Panc1 (cell line): ENCODE data around the gene EFTUD2. TPM values are rescaled to one million over a fixed set of nuclear protein-coding genes. Genes with fewer than 3 reads are reported as not detected.

Source experiments
- ATAC-seq: fragments of 200-7000 bp; cut with Tn5 transposase; 2 replicates; pipeline ENCODE4 v1.9.1; 2020; ENCODE audit warnings: mild to moderate bottlenecking, moderate library complexity
- BruUV-seq: library from RNA; stranded (reverse); fragments of 400-500 nt; replicated peaks from 2 replicates; lab custom pipeline; 2021; lab: Mats Ljungman, UMichigan
- CTCF ChIA-PET: fragments of 300-600 bp; sonication (Branson Sonifier 250); formaldehyde crosslinking; loops from one replicate; lab custom pipeline; 2022; ENCODE audit warnings: antibody characterized with exemption; lab: Charles Lee
- POLR2A ChIA-PET: fragments of 300-600 bp; sonication (Branson Sonifier 250); formaldehyde crosslinking; loops from one replicate; lab custom pipeline; 2022; ENCODE audit warnings: antibody characterized with exemption; lab: Charles Lee
- DNase-seq: peaks from one replicate; pipeline ENCODE4 v3.0.0-alpha.2; 2010; ENCODE audit warnings: low read depth, low spot score
- H3K27ac ChIP-seq: 2 replicates; pipeline ENCODE4 v1.5.1; 2011; ENCODE audit warnings: mild to moderate bottlenecking, low read length, inconsistent platforms
- H3K27me3 ChIP-seq: fragments of 200-500 bp; sonication (Bioruptor generic); 2 replicates; pipeline ENCODE4 v1.6.0; 2014; ENCODE audit warnings: low read length, inconsistent platforms; ENCODE audit not compliant: control insufficient read depth, insufficient read depth
- H3K36me3 ChIP-seq: fragments of 200-500 bp; sonication (Bioruptor generic); 2 replicates; pipeline ENCODE4 v1.5.1; 2014; ENCODE audit warnings: inconsistent platforms, mild to moderate bottlenecking, low read length, moderate library complexity; ENCODE audit not compliant: control insufficient read depth, insufficient read depth
- H3K4me1 ChIP-seq: 2 replicates; pipeline ENCODE4 v1.5.1; 2011; ENCODE audit warnings: inconsistent platforms, mild to moderate bottlenecking, low read length, moderate library complexity; ENCODE audit not compliant: control insufficient read depth, insufficient read depth
- H3K4me3 ChIP-seq, 2 experiments: 2 replicates each; pipeline ENCODE4 v1.5.1; 2011 to 2012; ENCODE audit warnings: low read depth in 2 of 2, low read length in 2 of 2, mild to moderate bottlenecking in 2 of 2, inconsistent platforms in 1 of 2, moderate library complexity in 1 of 2
- H3K9me3 ChIP-seq: fragments of 200-500 bp; sonication (Bioruptor generic); 2 replicates; pipeline ENCODE4 v1.5.1; 2014; ENCODE audit warnings: low read depth, mild to moderate bottlenecking, inconsistent platforms, low read length, moderate library complexity; ENCODE audit not compliant: control insufficient read depth, insufficient read depth
- POLR2AphosphoS5 ChIP-seq: IDR thresholded peaks from 2 replicates; pipeline ENCODE4 v1.6.1; 2012; ENCODE audit warnings: mild to moderate bottlenecking, low read depth, low read length, moderate library complexity
- SIN3A ChIP-seq: IDR thresholded peaks from 2 replicates; pipeline ENCODE4 v1.6.1; 2012; ENCODE audit warnings: low read depth, mild to moderate bottlenecking, low read length, moderate library complexity, borderline replicate concordance; ENCODE audit not compliant: insufficient read depth
- TCF7L2 ChIP-seq: IDR thresholded peaks from 2 replicates; pipeline ENCODE4 v1.6.1; 2011; ENCODE audit warnings: mild to moderate bottlenecking, low read depth, low read length, inconsistent platforms
- in situ Hi-C: cut with HindIII; loops from 2 replicates; pipeline ENCODE4 v1.10.0; 2016; ENCODE audit warnings: low sequenced_read_pairs, low pct_unique_long_range_greater_than_20kb
- intact Hi-C: fragments of 100-400 bp; cut with micrococcal nuclease; formaldehyde crosslinking; loops from one replicate; pipeline ENCODE4 v1.10.0; 2022; ENCODE audit not compliant: unreplicated experiment
- total RNA-seq: library from RNA; stranded (reverse); gene quantifications from one replicate; pipeline ENCODE4 v1.2.1, GENCODE V29; 2021; ENCODE audit not compliant: unreplicated experiment
- TF ChIP-seq, protein P1 (sequence below), 2 experiments: IDR thresholded peaks; 2 replicates each; pipeline ENCODE4 v1.6.1; 2011 to 2012; ENCODE audit warnings: low read depth in 2 of 2, control low read depth in 1 of 2, low read length in 1 of 2, mild to moderate bottlenecking in 1 of 2, moderate library complexity in 1 of 2; ENCODE audit not compliant: insufficient read depth in 1 of 2
- TF ChIP-seq, protein P2 (sequence below): fragments of 450-650 bp; IDR thresholded peaks from 2 replicates; pipeline ENCODE4 v1.5.1; 2017; ENCODE audit warnings: mild to moderate bottlenecking

EFTUD2 gene
- total RNA-seq, 1 experiment from 2014 or later: 98.0 TPM

DNA sequence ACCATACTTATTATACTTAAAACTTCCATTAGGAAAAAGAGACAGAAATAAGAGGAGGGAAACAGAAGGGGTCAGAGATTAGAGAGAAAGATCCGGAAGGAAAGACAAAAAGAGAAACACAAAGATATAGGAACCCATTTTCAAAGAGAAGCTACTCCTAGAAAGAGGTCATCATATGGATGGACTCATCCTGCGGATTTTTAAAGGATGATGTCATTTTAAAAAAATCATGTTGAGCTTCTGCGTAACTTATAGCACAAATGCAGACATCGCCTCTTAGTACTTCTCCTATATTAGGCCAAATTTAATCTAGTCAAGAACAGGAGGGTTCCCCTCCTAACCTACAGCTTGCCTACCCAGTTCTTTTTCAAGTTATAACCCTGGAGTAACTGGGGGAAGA is 18.1 kb downstream of the EFTUD2 start:
- Histone ChIP-seq H3K9me3 (no peaks in the 10 kb centered on the region), H3K27ac (no peak overlapping the region), H3K36me3 (peaks cover 20% of the 10 kb centered on the region; the same call in 1 of the 2 replicates), H3K4me1 (no peaks in the 10 kb centered on the region), H3K27me3 (no peaks in the 10 kb centered on the region), H3K4me3 (no peak overlapping the region)
- intact Hi-C loops (no loop called here), in situ Hi-C loops (no loop called here)
- ATAC-seq (no peak), DNase-seq (no peak)
- ChIA-PET POLR2A (no interaction called here), CTCF (no interaction called here)
- TF ChIP-seq POLR2AphosphoS5 (no peak), TCF7L2 (no peak), SIN3A (no peak)
- TF ChIP-seq, protein P1, sequence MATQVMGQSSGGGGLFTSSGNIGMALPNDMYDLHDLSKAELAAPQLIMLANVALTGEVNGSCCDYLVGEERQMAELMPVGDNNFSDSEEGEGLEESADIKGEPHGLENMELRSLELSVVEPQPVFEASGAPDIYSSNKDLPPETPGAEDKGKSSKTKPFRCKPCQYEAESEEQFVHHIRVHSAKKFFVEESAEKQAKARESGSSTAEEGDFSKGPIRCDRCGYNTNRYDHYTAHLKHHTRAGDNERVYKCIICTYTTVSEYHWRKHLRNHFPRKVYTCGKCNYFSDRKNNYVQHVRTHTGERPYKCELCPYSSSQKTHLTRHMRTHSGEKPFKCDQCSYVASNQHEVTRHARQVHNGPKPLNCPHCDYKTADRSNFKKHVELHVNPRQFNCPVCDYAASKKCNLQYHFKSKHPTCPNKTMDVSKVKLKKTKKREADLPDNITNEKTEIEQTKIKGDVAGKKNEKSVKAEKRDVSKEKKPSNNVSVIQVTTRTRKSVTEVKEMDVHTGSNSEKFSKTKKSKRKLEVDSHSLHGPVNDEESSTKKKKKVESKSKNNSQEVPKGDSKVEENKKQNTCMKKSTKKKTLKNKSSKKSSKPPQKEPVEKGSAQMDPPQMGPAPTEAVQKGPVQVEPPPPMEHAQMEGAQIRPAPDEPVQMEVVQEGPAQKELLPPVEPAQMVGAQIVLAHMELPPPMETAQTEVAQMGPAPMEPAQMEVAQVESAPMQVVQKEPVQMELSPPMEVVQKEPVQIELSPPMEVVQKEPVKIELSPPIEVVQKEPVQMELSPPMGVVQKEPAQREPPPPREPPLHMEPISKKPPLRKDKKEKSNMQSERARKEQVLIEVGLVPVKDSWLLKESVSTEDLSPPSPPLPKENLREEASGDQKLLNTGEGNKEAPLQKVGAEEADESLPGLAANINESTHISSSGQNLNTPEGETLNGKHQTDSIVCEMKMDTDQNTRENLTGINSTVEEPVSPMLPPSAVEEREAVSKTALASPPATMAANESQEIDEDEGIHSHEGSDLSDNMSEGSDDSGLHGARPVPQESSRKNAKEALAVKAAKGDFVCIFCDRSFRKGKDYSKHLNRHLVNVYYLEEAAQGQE (IDR thresholded peaks at IDR 0.05; ENCODE audit: insufficient read depth in 1 of 2, low read depth in 2 of 2, low read length in 1 of 2): no peak
- TF ChIP-seq, protein P2, sequence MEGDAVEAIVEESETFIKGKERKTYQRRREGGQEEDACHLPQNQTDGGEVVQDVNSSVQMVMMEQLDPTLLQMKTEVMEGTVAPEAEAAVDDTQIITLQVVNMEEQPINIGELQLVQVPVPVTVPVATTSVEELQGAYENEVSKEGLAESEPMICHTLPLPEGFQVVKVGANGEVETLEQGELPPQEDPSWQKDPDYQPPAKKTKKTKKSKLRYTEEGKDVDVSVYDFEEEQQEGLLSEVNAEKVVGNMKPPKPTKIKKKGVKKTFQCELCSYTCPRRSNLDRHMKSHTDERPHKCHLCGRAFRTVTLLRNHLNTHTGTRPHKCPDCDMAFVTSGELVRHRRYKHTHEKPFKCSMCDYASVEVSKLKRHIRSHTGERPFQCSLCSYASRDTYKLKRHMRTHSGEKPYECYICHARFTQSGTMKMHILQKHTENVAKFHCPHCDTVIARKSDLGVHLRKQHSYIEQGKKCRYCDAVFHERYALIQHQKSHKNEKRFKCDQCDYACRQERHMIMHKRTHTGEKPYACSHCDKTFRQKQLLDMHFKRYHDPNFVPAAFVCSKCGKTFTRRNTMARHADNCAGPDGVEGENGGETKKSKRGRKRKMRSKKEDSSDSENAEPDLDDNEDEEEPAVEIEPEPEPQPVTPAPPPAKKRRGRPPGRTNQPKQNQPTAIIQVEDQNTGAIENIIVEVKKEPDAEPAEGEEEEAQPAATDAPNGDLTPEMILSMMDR: no peak
- no TSS peak for BruUV-seq

DNA sequence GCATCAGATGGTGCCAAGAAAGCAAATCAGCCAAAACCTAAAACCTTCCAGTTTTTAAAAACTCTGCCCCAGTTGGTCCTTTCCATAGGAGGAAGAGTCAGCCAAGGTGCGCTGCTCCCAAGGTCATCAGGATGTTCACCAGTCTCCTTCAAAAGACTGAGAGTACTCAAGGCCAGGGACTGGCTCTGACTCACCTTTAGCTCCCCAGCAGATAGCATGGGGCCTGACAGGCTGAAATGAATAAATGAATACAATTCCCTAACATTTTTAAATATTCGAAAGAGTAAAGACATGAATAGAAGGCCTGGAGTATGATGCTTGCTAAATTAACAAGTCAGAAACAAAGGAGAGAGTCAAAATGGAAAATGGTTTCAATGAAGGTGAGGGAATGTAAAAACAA is 19.2 kb downstream of the EFTUD2 start:
- ATAC-seq: no peak
- DNase-seq: no peak
- intact Hi-C loops (no loop called here), in situ Hi-C loops (no loop called here)
- Histone ChIP-seq H3K4me1 (no peaks in the 10 kb centered on the region), H3K36me3 (peaks cover 22% of the 10 kb centered on the region; the same call in 1 of the 2 replicates), H3K27me3 (no peaks in the 10 kb centered on the region), H3K4me3 (no peak overlapping the region), H3K9me3 (no peaks in the 10 kb centered on the region), H3K27ac (no peak overlapping the region)
- CTCF ChIA-PET: no interaction called here
- TF ChIP-seq SIN3A (no peak), TCF7L2 (no peak), POLR2AphosphoS5 (no peak)
- TF ChIP-seq, protein P1 (IDR thresholded peaks at IDR 0.05; ENCODE audit: insufficient read depth in 1 of 2, low read depth in 2 of 2, low read length in 1 of 2): no peak
- TF ChIP-seq, protein P2: no peak
- POLR2A ChIA-PET: no interaction called here
- no TSS peak for BruUV-seq
